ENCODE data around the gene MRPL49. TPM values are rescaled to one million over a fixed set of nuclear protein-coding genes. Genes with fewer than 3 reads are reported as not detected.
"Not testable (repeated sequence)": the region's sequence is repeated elsewhere in the genome, so short reads cannot be mapped to it uniquely, and the experiment has no call there.

Gene MRPL49
- total RNA-seq, 3 donors from 2014 or later (not counting 1 experiment from before 2014, with no cell fraction given), result 36.8 to 37.5 (median 36.9) TPM

DNA sequence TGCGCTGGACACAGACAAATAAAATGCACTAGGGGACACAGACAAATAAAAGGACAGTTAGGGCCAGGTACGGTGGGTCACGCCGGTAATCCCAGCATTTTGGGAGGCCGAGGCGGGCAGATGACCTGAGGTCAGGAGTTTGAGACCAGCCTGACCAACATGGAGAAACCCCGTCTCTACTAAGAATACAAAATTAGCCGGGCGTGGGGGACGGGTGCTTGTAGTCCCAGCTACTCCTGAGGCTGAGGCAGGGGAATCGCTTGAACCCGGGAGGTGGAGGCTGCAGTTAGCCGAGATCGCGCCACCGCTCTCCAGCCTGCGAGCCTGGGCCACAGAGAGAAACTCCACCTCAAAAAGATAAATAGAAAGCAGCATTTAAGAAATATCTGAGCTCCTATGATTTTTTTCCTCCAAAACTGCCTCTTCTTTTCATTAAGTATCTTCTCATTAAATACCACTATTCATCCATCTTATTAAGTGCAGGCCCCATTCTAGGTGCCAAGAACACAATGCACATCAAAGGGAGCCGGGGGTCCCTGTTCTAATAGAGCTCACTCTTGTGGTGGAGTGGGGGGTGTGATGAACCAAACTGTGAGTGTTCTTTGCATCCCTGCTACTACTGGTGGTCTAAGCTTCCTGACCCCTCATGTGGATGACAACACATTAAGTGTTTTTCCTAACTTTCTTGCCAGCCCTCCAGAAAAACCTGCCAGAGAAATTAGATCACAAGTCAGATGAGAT is 3.9 kb upstream of the MRPL49 start:
- TF ChIP-seq, protein P1, sequence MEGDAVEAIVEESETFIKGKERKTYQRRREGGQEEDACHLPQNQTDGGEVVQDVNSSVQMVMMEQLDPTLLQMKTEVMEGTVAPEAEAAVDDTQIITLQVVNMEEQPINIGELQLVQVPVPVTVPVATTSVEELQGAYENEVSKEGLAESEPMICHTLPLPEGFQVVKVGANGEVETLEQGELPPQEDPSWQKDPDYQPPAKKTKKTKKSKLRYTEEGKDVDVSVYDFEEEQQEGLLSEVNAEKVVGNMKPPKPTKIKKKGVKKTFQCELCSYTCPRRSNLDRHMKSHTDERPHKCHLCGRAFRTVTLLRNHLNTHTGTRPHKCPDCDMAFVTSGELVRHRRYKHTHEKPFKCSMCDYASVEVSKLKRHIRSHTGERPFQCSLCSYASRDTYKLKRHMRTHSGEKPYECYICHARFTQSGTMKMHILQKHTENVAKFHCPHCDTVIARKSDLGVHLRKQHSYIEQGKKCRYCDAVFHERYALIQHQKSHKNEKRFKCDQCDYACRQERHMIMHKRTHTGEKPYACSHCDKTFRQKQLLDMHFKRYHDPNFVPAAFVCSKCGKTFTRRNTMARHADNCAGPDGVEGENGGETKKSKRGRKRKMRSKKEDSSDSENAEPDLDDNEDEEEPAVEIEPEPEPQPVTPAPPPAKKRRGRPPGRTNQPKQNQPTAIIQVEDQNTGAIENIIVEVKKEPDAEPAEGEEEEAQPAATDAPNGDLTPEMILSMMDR (IDR thresholded peaks at IDR 0.05), result peak; percentile 28
- H3K4me3 Mint-ChIP-seq, result peak overlapping the region; percentile 86
- ATAC-seq (no peak), DNase-seq (peak in 1 of 2 donors; percentile 25)
- H3K9me3 Mint-ChIP-seq, result no peaks in the 10 kb centered on the region
- Histone ChIP-seq H3K36me3 (ENCODE audit: control insufficient read depth, insufficient read depth, low read length) (peaks cover 35% of the 10 kb centered on the region), H3K4me1 (ENCODE audit: control insufficient read depth, insufficient read depth, low read length) (peaks cover 54% of the 10 kb centered on the region), H3K27ac (ENCODE audit: low read length) (peak overlapping the region; percentile 41), H3K9me3 (ENCODE audit: control insufficient read depth, insufficient read depth, low read length) (no peaks in the 10 kb centered on the region), H3K27me3 (ENCODE audit: control insufficient read depth, insufficient read depth, low read length) (no peaks in the 10 kb centered on the region), H3K4me3 (ENCODE audit: low read length) (no peak overlapping the region)
- peak overlapping the region; percentile 88 to 99 for H3K27ac Mint-ChIP-seq
- intact Hi-C loops (cut with micrococcal nuclease), result loop anchor here (10.0 kb wide), 1 partner anchor 343 kb away; the partner anchor contains the start of gene SF1
- WGBS (ENCODE audit: insufficient coverage), result 93% methylated on average over 18 of the region's 18 CpGs
- H3K27me3 Mint-ChIP-seq (ENCODE audit: low read depth in 2 of 2), result no peaks in the 10 kb centered on the region
- peaks cover 29 to 54% of the 10 kb centered on the region in 2 donors for H3K4me1 Mint-ChIP-seq
- no peaks in the 10 kb centered on the region for H3K36me3 Mint-ChIP-seq

DNA sequence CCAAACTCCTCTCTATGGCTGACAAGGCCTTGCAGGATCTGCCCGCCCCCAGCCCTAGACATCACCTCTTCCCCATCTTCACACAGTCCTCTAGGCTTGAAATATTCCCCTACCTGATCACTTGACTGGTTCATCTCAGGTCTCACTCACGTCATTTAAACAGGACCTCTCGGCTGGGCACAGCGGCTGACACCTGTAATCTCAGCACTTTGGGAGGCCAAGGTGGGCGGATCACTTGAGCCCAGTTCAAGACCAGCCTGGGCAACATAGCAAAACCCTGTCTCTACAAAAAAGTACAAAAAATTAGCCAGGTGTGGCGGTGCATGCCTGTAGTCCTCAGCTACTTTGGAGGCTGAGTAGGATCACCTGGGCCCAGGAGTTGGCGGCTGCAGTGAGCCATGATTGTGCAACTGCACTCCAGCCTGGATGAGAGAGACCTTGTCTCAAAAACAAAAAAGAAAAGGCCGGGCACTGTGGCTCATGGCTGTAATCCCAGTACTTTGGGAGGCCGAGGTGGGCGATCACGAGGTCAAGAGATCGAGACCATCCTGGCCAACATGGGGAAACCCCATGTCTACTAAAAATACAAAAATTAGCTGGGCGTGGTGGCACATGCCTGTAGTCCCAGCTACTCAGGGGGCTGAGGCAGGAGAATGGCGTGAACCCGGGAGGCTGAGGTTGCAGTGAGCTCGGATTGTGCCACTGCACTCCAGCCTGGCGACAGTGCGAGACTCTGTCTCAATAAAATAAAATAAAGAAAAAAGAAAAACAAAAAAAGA is 3.0 kb upstream of the MRPL49 start:
- Histone ChIP-seq H3K4me1 (ENCODE audit: control insufficient read depth, insufficient read depth, low read length) (peaks cover 48% of the 10 kb centered on the region), H3K27ac (ENCODE audit: low read length) (peak overlapping the region; percentile 41), H3K36me3 (ENCODE audit: control insufficient read depth, insufficient read depth, low read length) (peaks cover 35% of the 10 kb centered on the region)
- Mint-ChIP-seq H3K27ac (peak overlapping the region; percentile 99 to 100), H3K4me1 (peaks cover 25 to 50% of the 10 kb centered on the region in 2 donors)
- H3K9me3 Mint-ChIP-seq; H3K9me3 ChIP-seq (ENCODE audit: control insufficient read depth, insufficient read depth, low read length); H3K4me3 Mint-ChIP-seq; H3K36me3 Mint-ChIP-seq; H3K27me3 ChIP-seq (ENCODE audit: control insufficient read depth, insufficient read depth, low read length); H3K4me3 ChIP-seq (ENCODE audit: low read length); ATAC-seq; H3K27me3 Mint-ChIP-seq (ENCODE audit: low read depth in 2 of 2): not testable (repeated sequence)
- WGBS (ENCODE audit: insufficient coverage), result 90% methylated on average over 15 of the region's 18 CpGs
- peak in 1 of 2 donors; percentile 18 for DNase-seq
- intact Hi-C loops (cut with micrococcal nuclease), result loop anchor here (10.0 kb wide), 1 partner anchor 344 kb away; the partner anchor contains the start of gene SF1

DNA sequence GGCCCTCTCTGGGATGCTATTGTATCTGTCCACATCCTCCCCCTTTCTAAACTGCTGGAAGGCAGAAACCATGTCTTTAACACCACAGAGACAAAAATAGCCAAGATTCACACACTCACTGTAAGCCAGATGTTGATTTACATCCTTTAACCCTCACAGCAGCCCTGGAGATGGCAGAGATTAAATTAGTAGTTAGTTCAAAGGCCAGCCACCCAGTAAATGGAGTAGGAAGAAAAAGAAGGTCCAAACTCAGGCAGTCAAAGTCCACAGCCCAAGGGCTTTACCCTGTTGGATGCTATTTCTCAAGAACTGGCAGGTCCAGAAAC is 2.5 kb upstream of the MRPL49 start:
- TF ChIP-seq, protein P1 (IDR thresholded peaks at IDR 0.05), result no peak
- H3K9me3 ChIP-seq (ENCODE audit: control insufficient read depth, insufficient read depth, low read length), result no peaks in the 10 kb centered on the region
- DNase-seq (peak; percentile 6 to 7), ATAC-seq (no peak)
- H3K4me1 ChIP-seq (ENCODE audit: control insufficient read depth, insufficient read depth, low read length), result peaks cover 48% of the 10 kb centered on the region
- no peak overlapping the region for H3K4me3 ChIP-seq (ENCODE audit: low read length)
- H3K4me1 Mint-ChIP-seq, result peaks cover 25 to 50% of the 10 kb centered on the region in 2 donors
- no peaks in the 10 kb centered on the region for H3K27me3 ChIP-seq (ENCODE audit: control insufficient read depth, insufficient read depth, low read length)
- H3K9me3 Mint-ChIP-seq, result no peaks in the 10 kb centered on the region
- no peak overlapping the region for H3K27ac ChIP-seq (ENCODE audit: low read length)
- no peaks in the 10 kb centered on the region for H3K27me3 Mint-ChIP-seq (ENCODE audit: low read depth in 2 of 2)
- no peak overlapping the region for H3K4me3 Mint-ChIP-seq
- H3K27ac Mint-ChIP-seq, result peak overlapping the region; percentile 99 to 100
- no peaks in the 10 kb centered on the region for H3K36me3 Mint-ChIP-seq
- peaks cover 38% of the 10 kb centered on the region for H3K36me3 ChIP-seq (ENCODE audit: control insufficient read depth, insufficient read depth, low read length)
- intact Hi-C loops (cut with micrococcal nuclease), result loop anchor here (10.0 kb wide), 1 partner anchor 345 kb away; the partner anchor contains the start of gene SF1

DNA sequence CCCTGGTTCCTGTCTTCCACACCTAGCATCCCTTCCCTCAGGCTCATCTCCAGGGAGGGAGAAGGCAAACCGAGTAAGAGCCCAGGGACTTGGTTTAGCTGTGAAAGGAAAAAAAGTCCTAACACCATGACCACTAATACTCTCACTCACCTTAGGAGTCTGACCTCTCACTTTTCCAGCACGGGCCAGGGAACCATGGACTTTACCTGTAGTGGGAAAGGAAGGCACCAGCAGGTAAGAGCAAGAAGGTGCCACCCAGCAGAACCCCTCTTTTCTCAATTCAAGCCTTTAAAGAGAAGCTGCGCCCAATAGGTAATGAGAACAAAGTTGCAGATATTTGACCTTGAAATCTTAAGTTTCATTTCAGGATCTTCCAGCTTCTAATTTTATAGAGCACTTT is 1.3 kb upstream of the MRPL49 start:
- intact Hi-C loops (cut with micrococcal nuclease), result loop anchor here (5.0 kb wide), 1 partner anchor 204 kb away; the partner anchor contains the start of gene ATG2A
- Mint-ChIP-seq H3K36me3 (no peaks in the 10 kb centered on the region), H3K4me3 (peak overlapping the region; percentile 98), H3K4me1 (peaks cover 25 to 50% of the 10 kb centered on the region in 2 donors), H3K9me3 (no peaks in the 10 kb centered on the region), H3K27me3 (ENCODE audit: low read depth in 2 of 2) (no peaks in the 10 kb centered on the region), H3K27ac (peak overlapping the region; percentile 99 to 100)
- Histone ChIP-seq H3K4me3 (ENCODE audit: low read length) (peak overlapping the region; percentile 91), H3K27me3 (ENCODE audit: control insufficient read depth, insufficient read depth, low read length) (no peaks in the 10 kb centered on the region), H3K27ac (ENCODE audit: low read length) (peak overlapping the region; percentile 97), H3K36me3 (ENCODE audit: control insufficient read depth, insufficient read depth, low read length) (peaks cover 47% of the 10 kb centered on the region), H3K4me1 (ENCODE audit: control insufficient read depth, insufficient read depth, low read length) (peaks cover 39% of the 10 kb centered on the region), H3K9me3 (ENCODE audit: control insufficient read depth, insufficient read depth, low read length) (no peaks in the 10 kb centered on the region)
- WGBS (ENCODE audit: insufficient coverage), result 100% methylated on average over 2 of the region's 3 CpGs
- no peak for DNase-seq
- TF ChIP-seq, protein P1 (IDR thresholded peaks at IDR 0.05), result no peak
- ATAC-seq, result no peak

Measured in natural killer cell (primary cell).